Measurements from ENCODE around the gene SYNPR.

The SYNPR gene

DNA sequence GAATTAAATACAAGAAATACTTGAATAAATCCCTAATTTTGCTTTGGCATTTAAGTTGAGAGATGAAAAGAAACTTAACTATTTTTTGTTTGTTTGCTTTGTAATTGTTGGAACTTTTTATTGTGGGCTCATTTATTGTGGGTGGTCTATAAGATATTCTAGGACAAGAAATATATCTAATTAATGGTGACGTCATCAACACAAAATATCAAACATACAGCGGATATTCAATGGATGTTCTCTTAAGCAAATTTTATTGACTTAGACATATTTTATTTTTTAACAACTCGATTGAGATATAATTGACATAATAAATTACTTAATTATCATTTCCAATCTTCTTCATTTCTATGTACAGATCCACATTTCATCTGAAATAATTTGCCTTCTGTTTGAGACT lies 30.0 kb downstream of the SYNPR start:
- no peak for DNase-seq

GRCh38 chr3:63309768-63310167 lies 31.7 kb downstream of the SYNPR start:
- no peak for DNase-seq

GRCh38 chr3:63323766-63324165 lies 45.7 kb downstream of the SYNPR start:
- no peak for DNase-seq

- no peak for DNase-seq
Observed at GRCh38 chr3:63324621-63325020, 46.5 kb downstream of the SYNPR start.

GRCh38 chr3:63325386-63325785 lies 47.3 kb downstream of the SYNPR start:
- no peak for DNase-seq

DNA sequence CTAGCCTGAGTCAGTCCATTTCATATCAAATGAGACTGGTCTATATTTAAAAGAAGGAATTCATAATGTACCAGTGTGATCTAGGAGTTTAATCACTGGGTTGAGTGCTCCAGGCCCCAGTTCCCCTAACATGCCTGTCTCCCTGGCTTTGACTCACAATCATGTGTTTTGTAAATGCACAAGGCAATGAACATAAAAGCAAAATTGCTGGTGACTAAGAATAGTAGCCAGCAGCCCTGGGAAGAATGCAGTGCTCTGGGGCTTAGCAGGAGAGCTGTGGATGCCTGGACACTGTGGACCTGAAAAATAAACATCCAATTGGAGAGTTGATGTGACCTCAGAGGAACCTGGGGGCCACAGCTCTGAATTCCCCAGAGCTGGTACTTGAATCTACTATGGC lies 50.3 kb downstream of the SYNPR start:
- DNase-seq, result no peak

DNA sequence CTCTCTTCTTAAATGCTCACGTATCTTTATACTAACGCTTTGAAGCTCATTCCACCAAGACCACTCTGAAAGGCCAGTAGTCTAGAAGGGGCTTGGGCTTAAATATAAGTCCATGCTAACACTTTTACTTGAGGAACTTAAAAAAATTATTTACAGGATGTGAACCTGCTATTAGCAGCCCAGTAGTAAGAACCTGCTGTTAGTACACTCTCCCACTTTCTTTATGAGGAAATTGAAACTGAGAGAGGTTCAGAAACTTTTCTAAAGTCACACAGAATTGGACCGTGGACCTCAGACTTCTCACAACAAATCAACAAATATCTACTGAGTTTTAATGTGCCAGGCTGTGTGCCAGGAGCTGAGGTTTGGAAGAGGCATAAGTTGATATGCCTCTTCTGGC lies 53.4 kb downstream of the SYNPR start:
- DNase-seq, result no peak

DNA sequence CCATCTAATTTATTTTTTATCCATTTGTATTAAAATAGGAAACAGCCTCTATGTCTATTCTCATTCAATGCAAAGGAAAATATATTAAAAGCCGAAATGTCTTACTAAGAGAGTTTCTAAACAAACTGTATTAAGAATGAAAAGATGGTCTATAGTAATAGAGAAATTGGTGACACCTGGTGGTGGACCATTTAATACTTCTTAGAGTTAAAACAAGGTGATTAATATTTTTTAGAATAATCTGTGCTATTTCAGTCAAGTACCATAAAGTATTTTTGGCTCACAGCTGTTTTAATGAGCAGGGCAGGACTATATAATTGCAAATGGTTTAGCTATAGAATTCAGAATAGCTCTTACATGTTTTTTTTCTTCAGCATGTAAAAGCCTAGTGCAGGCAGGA lies 55.7 kb downstream of the SYNPR start:
- no peak for DNase-seq

DNA sequence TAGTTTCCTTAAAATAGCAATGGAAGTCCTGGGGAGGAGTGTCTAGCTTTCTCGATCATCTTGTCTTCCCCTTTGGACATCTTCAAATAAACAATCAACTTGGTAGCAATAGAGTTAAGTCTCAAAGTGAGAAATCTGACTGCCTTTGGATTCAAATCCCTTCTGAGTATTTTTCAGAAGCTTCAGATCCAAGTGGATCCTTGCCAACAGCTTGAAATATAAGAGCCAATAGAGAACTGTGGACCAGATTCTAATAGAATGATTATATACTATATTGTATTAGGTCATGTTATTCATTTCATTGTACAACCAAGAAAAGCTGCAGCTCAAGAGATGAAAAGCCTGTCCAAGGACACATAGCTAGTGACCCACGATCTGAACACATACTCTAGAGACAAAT lies 60.2 kb downstream of the SYNPR start:
- no peak for DNase-seq

DNA sequence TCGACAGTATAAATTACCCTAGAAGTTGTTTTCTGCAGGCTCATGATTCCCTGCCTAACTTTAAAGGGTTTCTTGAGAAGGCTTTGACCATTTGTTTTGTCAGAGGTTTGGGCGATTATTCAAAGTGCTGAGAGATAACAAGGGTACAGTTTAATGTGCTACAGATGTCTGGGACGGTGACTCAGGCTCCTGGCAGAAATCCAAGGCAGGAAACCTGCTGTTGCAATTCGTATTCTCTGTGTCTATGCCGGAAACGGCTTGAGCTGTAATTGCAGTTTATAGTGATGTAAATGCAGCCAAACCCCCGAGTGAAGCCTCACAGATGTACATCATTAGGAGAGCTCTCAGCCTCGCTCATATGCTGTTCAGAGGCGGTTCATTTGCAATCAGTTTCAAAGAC lies 65.6 kb downstream of the SYNPR start:
- no peak for DNase-seq

GRCh38 chr3:63344661-63345060 lies 66.6 kb downstream of the SYNPR start:
- no peak for DNase-seq

GRCh38 chr3:63349583-63350573 lies 71.8 kb downstream of the SYNPR start:
- no peak for DNase-seq

- DNase-seq, result no peak
Observed at GRCh38 chr3:63351159-63352007, 73.3 kb downstream of the SYNPR start.

DNA sequence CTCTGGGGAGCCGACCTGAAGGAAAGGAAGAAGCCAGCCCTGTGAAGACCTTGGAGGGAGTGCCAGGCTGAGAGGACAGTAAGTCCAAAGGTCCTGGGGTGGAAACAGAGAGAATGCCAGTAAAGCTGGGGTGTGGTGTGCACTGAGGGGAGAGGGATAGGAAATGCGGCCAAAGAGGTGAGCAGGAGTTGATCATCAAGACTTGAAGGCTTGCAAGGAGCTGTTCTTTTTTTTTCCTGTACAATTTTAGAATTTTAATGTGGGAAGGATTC lies 73.8 kb downstream of the SYNPR start:
- DNase-seq, result no peak

- DNase-seq, result no peak
Observed at GRCh38 chr3:63353383-63353782, 75.3 kb downstream of the SYNPR start.

DNA sequence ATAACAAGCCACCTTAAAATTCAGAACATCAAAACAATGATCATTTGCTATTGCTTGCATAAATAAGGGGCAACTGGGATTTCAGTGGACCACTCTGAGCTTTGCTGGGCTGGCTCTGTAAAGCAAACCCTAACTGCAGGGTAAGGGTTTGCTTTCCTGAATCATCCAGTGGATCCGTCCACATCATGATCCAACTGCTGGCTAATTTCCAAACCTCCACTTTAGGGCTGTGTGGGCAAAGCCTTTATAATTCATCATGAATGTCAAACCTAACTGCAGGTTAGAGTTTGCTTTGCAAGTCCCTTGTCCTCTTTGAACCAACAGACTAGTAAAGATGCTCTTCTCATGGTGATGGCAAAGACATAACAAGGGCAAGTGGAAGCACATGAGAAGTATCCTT lies 76.1 kb downstream of the SYNPR start:
- no peak for DNase-seq

GRCh38 chr3:63355809-63356208 lies 77.7 kb downstream of the SYNPR start:
- DNase-seq, result no peak

DNA sequence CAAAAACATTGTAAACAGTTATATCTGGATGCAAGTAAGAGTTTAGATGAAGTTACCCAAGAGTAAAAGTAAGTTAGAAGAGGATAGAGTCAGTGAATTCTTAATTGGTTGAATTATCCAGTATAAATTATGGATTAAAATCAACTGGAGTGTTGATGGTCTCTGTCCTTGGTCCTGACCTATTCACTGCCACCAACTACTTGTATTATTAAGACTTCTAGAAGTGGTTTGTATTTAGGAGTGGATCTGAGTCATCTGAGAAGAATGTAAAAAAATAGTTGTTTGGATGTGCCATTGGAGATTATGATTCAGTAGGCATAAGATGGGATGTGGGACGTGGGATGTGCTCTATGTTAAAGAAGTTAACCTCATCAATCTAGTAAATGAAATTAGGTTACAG lies 86.4 kb downstream of the SYNPR start:
- DNase-seq, result no peak

DNA sequence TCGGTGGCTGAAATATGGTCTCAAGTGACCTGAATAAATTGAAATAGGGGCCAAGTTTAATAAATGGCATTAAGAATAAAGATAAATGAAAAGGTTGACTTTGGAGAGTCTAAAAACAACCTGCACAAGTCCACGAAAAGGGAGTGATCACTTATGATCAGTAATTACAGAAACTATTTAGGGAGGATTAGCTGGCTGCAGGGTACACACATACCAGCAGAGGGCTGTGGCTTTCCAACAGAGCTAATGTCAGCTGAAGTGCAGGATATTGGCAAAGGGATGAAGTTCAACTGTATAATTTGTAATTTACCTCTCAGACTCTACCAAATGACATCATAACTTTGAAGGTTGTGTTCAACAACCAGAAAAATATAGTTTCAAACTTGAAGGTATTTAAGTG lies 86.8 kb downstream of the SYNPR start:
- no peak for DNase-seq

DNA sequence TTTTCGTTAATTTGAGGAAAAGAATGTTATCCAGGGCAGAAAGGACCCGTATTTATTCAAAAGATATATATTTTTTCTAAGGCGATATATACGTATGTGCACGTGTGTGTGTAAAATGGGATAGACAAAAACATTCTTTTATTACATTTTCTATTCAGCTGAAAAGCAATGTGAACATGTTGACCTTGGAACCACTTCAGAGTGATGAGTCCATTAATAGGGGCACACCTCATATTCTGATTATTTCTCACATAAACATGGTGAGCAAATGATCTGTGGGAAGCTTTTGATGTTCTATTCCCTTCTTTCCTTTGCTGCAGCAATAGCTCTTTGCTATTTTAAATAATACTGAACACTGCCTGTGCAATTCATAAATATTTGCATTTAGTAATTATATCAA lies 87.6 kb downstream of the SYNPR start:
- no peak for DNase-seq

DNA sequence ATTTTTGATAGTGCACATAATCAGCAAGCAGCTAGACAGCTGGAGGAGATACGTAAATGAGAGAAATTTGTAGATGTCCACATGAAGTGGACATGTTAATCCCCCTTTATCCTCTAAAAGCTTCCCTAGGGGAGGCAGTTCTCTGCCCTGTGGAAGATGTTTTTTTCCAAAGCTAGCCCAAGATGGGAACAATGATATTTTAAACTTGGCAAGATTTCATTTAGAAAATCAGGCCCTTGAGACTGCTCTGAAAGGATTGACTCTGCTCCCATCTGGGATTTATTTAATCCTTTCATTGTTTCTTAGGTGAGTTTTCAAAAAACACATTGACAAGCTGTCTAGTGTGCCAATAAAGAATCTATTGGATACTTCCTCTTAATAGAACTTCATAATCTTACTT lies 92.0 kb downstream of the SYNPR start:
- no peak for DNase-seq

DNA sequence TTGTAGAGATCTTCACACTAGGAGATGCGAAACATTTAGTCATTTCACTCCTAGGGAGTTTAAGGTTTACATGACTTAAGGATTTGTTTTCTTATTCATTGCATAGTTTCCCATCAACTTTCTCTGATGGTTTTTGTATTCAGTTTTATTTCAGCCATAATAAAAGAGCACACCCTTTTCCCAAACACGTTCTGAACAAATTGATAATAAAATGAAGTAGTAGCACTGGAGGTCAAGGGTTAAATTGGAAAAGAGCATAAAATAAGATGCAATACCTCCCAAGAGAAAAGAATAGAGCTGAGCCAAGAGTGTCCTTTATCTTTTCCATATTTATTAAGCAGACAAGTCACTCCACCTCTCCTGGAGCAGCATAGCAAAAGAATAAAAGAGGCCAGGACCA lies 104.9 kb downstream of the SYNPR start:
- no peak for DNase-seq

GRCh38 chr3:63384382-63384781 lies 106.3 kb downstream of the SYNPR start:
- no peak for DNase-seq

DNA sequence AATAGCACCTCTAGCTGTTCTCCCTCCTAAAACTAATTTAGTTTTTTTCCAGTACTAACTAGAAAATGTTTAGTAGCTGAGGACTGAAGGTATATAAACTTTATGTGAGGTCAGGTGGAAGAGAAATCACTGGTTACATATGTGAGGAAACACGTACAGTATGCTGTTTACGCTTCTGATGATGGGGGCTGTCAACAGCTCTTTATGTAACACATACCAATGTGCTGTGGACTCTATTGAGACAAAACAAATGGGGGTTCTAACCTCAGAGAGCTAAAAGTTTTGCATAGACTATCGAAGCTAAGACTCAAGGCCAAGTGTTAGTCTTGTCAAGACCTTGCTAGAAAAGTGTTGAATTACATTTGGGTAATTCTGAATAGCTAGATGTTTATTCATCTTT lies 107.5 kb downstream of the SYNPR start:
- no peak for DNase-seq
